Measurements from ENCODE around the gene MYG1. TPM values are rescaled to one million over a fixed set of nuclear protein-coding genes. Genes with fewer than 3 reads are reported as not detected.

The MYG1 gene
- total RNA-seq, 1 experiment from 2014 or later: 104 TPM

GRCh38 chr12:53287741-53288216 is 11.7 kb upstream of the MYG1 start:
- no TSS peak for BruUV-seq (replicated peaks)
- peak; percentile 89 for ATAC-seq
- Histone ChIP-seq H3K9me3 (ENCODE audit: control insufficient read depth in 1 of 2, insufficient read depth in 1 of 2, low read depth in 1 of 2, low read length in 2 of 2) (no peaks in the 10 kb centered on the region), H4K20me1 (ENCODE audit: insufficient read depth) (no peaks in the 10 kb centered on the region), H3K4me3 (replicated peaks in 1 of 2; ENCODE audit: low read depth in 1 of 2, low read length in 2 of 2) (no peak overlapping the region), H3K9ac (ENCODE audit: low read length) (no peak overlapping the region), H3K4me2 (ENCODE audit: low read length) (no peak overlapping the region), H3K27ac (ENCODE audit: low read depth, low read length) (no peak overlapping the region), H3K36me3 (ENCODE audit: control insufficient read depth in 1 of 2, insufficient read depth in 2 of 2, low read length in 2 of 2) (peaks cover 41 to 56% of the 10 kb centered on the region in 2 experiments), H3K4me1 (ENCODE audit: control insufficient read depth in 1 of 2, insufficient read depth in 2 of 2, low read length in 2 of 2) (no peaks in the 10 kb centered on the region), H3K9me2 (ENCODE audit: insufficient read depth) (no peaks in the 10 kb centered on the region), H2AFZ (ENCODE audit: low read depth, low read length, poor library complexity, severe bottlenecking) (no peak overlapping the region), H3K79me2 (ENCODE audit: insufficient read depth, low read length) (no peaks in the 10 kb centered on the region), H3K27me3 (ENCODE audit: insufficient read depth, low read length) (no peaks in the 10 kb centered on the region)
- DNase-seq (ENCODE audit: low read depth, low spot score): no peak
- ChIA-PET CTCF (interaction anchor here (1.1 to 3.0 kb wide), 2 partner anchors 74 to 77 kb away, joined by 3 to 34 read pairs; no protein-coding TSS in a partner anchor), POLR2A (no interaction called here), RAD21 (ENCODE audit: low non-redundant PET in 1 of 2, low total read pairs in 2 of 2, uncharacterized antibody in 2 of 2, unreplicated experiment in 2 of 2) (interaction anchor here in 1 of 2 experiments (1.1 kb wide), 1 partner anchor 129 kb away, joined by 3 read pairs; no protein-coding TSS in a partner anchor)
- no peak for TF ChIP-seq ZNF274 (IDR thresholded peaks at IDR 0.05; ENCODE audit: low read depth, low read length)
- TF ChIP-seq YY1 (IDR thresholded peaks at IDR 0.05; ENCODE audit: extremely low read depth, insufficient replicate concordance, low read depth, low read length): no peak
- TF ChIP-seq RAD21 (IDR thresholded peaks at IDR 0.05; ENCODE audit: low read depth): peak; percentile 80
- no peak for TF ChIP-seq EGR1 (IDR thresholded peaks at IDR 0.05; ENCODE audit: low read depth)
- TF ChIP-seq CEBPB (IDR thresholded peaks at IDR 0.05; ENCODE audit: low read depth): no peak
- no peak for TF ChIP-seq SP1 (IDR thresholded peaks at IDR 0.05; ENCODE audit: low read depth)
- TF ChIP-seq FOSL1 (IDR thresholded peaks at IDR 0.05; ENCODE audit: low read depth): no peak
- TF ChIP-seq CTCF (IDR thresholded peaks at IDR 0.05 in 2 of 3, conservative IDR thresholded peaks at IDR 0.05 in 1 of 3; ENCODE audit: borderline replicate concordance in 1 of 3, insufficient read depth in 1 of 3, low read depth in 2 of 3, low read length in 2 of 3): peak; percentile 73 to 80 (median 80)
- no peak for TF ChIP-seq ELF1 (IDR thresholded peaks at IDR 0.05; ENCODE audit: borderline replicate concordance, low read depth)
- TF ChIP-seq REST (IDR thresholded peaks at IDR 0.05; ENCODE audit: low read depth): no peak
- TF ChIP-seq POLR2A (IDR thresholded peaks at IDR 0.05; ENCODE audit: borderline replicate concordance, extremely low read depth, insufficient read depth, insufficient read length): no peak
- TF ChIP-seq EZH2phosphoT487 (IDR thresholded peaks at IDR 0.05; ENCODE audit: borderline replicate concordance): no peak
- no peak for TF ChIP-seq POLR2AphosphoS5 (IDR thresholded peaks at IDR 0.05; ENCODE audit: low read depth, low read length)
- no peak for TF ChIP-seq SIN3A (IDR thresholded peaks at IDR 0.05; ENCODE audit: low read depth)
- TF ChIP-seq ATF3 (IDR thresholded peaks at IDR 0.05): no peak
- intact Hi-C loops (cut with micrococcal nuclease): loop anchor here (1.0 to 10.0 kb wide), 3 partner anchors 74 to 223 kb away; no protein-coding TSS in a partner anchor
